ENCODE results near the gene RD3L.

The RD3L gene

GRCh38 chr14:103892247-103892646 lies 50.1 kb downstream of the RD3L start:
- DNase-seq = no peak

DNA sequence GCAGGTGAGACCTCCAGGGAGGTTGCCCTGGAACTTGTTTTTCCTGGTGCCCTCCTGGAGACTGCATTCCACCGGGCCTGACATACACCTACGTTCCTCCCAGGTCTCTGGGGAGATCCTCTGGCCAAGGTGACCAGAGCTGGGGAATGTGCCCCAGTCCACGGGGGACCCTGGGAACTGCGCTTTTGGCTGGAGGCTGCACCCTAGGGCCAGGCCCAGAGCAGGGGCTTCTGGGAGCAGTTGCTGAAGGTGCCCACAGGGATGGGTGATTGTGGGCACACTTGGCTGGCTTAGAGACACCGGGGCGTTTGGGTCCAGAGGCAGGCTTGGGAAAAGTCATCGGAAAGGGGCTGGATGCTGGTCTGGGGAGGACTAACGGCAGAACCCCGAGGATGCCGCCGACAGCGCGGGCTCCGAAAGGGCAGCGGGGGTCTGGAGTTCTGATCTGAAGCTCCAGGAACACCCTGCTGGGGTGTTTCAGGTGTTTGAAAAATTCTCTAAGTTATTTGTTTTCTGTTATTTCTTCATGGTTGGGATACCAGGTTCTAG lies 50.6 kb downstream of the RD3L start:
- DNase-seq = no peak

DNA sequence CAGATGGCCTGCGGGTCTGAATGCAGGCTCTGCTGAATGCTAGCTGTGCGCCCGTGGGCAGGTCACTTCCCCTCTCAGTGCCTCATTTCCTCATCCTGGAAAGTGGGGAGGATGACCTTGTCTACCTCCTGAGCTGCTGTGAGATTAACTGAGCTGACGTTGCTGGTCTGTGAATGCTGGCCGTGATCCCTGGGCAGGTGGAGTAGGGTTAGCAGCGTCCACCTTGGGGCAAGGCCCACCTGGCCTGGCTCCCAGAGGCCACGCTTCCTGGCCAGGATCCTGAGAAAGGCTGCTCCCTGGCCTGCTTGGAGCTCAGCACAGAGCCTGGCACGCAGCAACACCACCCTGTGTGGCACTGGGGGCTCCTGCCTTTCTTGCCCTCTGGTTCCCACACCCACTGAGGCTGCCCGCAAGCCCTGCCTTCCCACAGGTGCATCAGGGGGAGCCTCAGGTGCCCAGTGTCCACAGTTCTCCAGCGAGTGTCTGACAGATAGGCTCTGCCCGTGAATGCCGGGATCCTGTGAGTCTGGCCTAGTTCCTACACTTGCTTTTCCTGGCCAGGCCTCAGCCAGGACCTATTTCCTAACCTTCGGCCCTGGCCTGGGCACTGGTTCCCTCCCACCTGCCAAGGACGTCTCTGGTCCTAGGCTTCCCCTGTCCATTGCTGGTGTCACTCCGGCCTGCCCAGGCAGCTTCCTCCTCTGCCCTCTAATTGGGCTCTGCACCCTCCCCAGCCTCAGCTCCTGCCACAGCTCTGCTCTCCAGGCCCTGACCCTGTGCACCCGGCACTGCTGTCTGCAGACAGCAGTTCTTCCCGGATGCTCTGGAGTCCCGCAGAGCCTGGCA lies 51.3 kb downstream of the RD3L start:
- DNase-seq = no peak

Measured in COR-L47 (cell line).